ENCODE results near the gene TRIM25. TPM values are rescaled to one million over a fixed set of nuclear protein-coding genes. Genes with fewer than 3 reads are reported as not detected.

The TRIM25 gene
- total RNA-seq, 1 experiment from 2014 or later: 32.5 TPM

DNA sequence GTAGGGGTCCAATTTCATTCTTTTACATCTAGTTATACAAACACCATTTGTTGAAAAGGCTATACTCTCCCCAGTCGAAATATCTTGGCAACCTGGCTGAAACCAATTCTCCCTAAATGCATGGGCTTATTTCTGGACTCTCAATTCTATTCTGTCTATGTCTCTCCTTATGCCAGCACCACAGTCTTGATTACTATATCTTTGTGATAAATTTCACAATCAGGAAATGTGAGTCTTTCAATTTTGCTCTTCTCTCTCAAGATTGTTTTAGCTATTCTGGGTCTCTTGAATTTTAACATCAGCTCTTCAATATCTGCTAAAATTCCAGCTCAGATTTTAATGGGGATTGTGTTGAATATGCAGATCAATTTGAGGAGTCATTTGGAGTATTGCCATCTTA lies 5.9 kb upstream of the TRIM25 start:
- TF ChIP-seq, protein P1, sequence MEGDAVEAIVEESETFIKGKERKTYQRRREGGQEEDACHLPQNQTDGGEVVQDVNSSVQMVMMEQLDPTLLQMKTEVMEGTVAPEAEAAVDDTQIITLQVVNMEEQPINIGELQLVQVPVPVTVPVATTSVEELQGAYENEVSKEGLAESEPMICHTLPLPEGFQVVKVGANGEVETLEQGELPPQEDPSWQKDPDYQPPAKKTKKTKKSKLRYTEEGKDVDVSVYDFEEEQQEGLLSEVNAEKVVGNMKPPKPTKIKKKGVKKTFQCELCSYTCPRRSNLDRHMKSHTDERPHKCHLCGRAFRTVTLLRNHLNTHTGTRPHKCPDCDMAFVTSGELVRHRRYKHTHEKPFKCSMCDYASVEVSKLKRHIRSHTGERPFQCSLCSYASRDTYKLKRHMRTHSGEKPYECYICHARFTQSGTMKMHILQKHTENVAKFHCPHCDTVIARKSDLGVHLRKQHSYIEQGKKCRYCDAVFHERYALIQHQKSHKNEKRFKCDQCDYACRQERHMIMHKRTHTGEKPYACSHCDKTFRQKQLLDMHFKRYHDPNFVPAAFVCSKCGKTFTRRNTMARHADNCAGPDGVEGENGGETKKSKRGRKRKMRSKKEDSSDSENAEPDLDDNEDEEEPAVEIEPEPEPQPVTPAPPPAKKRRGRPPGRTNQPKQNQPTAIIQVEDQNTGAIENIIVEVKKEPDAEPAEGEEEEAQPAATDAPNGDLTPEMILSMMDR (conservative IDR thresholded peaks at IDR 0.05): no peak
- Histone ChIP-seq H3K56ac (ENCODE audit: insufficient read length, low read depth, low read length) (no peak overlapping the region), H2BK5ac (ENCODE audit: insufficient read length, low read length) (no peak overlapping the region), H4K91ac (ENCODE audit: insufficient read length, low read depth, low read length) (no peak overlapping the region), H4K8ac (replicated peaks; ENCODE audit: insufficient read length, low read depth, low read length) (no peak overlapping the region), H2AK5ac (ENCODE audit: insufficient read length, low read length) (no peak overlapping the region), H3K23me2 (ENCODE audit: insufficient read length, low read depth, low read length, poor library complexity, severe bottlenecking) (peaks cover 2% of the 10 kb centered on the region), H3K79me1 (ENCODE audit: insufficient read depth, low read depth, low read length, poor library complexity, severe bottlenecking) (no peaks in the 10 kb centered on the region), H2BK12ac (ENCODE audit: insufficient read length, low read depth, low read length) (no peak overlapping the region), H3K9me3 (ENCODE audit: control insufficient read depth, low read depth, low read length) (no peaks in the 10 kb centered on the region), H2BK20ac (ENCODE audit: low read depth, low read length, poor library complexity, severe bottlenecking) (no peak overlapping the region), H3K27ac (ENCODE audit: insufficient read length, low read depth, low read length) (no peak overlapping the region), H3K4me2 (ENCODE audit: insufficient read depth, insufficient read length, low read length) (no peak overlapping the region), H3K4ac (ENCODE audit: low read depth, low read length) (no peak overlapping the region), H3K14ac (ENCODE audit: insufficient read depth, low read length) (no peak overlapping the region), H4K20me1 (ENCODE audit: control insufficient read depth, insufficient read depth, insufficient read length) (no peaks in the 10 kb centered on the region), H3K18ac (ENCODE audit: insufficient read length, low read depth, low read length) (no peak overlapping the region), H3K27me3 (ENCODE audit: insufficient read depth, low read length) (peaks cover 2% of the 10 kb centered on the region; the same call in 1 of the 2 replicates), H3T11ph (ENCODE audit: low read length) (no peak overlapping the region), H3K4me1 (ENCODE audit: insufficient read depth, low read length) (peaks cover 5% of the 10 kb centered on the region; the same call in 1 of the 2 replicates), H2AFZ (ENCODE audit: low read length) (no peak overlapping the region), H3K79me2 (ENCODE audit: insufficient read depth, low read length) (no peaks in the 10 kb centered on the region), H3K23ac (ENCODE audit: insufficient read length, low read depth, low read length) (no peak overlapping the region), H2BK15ac (ENCODE audit: low read depth, low read length) (no peak overlapping the region), H2BK120ac (ENCODE audit: low read depth, low read length, poor library complexity, severe bottlenecking) (no peak overlapping the region), H4K5ac (ENCODE audit: insufficient read length, low read depth, low read length) (no peak overlapping the region), H3K9ac (ENCODE audit: extremely low read depth, insufficient read length, low read length) (no peak overlapping the region)
- H3K27me3 Mint-ChIP-seq (ENCODE audit: low read depth): peaks cover 20% of the 10 kb centered on the region
- H3K36me3 Mint-ChIP-seq (ENCODE audit: insufficient read depth in 1 of 3, low read depth in 3 of 3): peaks cover 0 to 2% (median 0%) of the 10 kb centered on the region in 3 experiments; a peak in 3 of 7 replicates
- H3K27ac Mint-ChIP-seq: no peak overlapping the region
- H3K4me3 Mint-ChIP-seq: no peak overlapping the region
- H3K9me3 Mint-ChIP-seq: peaks cover 5 to 7% of the 10 kb centered on the region in 2 experiments; a peak in 3 of 5 replicates
- no CpG with 5 or more reads among the region's 1 CpG for WGBS (ENCODE audit: extremely low coverage, insufficient read length, low lambda C conversion rate)
- H3K4me1 Mint-ChIP-seq: peaks cover 14 to 15% of the 10 kb centered on the region in 2 experiments
- DNase-seq: no peak

Data from H9 (cell line).